Astrocyte (in vitro differentiated cells and primary cell): Measurements from ENCODE around the gene DACH2.

ENCODE experiments used
- CTCF ChIP-seq: IDR thresholded peaks from 2 replicates; pipeline ENCODE4 v1.5.1; 2011; ENCODE audit warnings: low read depth, mild to moderate bottlenecking, inconsistent platforms, low read length, moderate library complexity; ENCODE audit not compliant: insufficient read depth
- EZH2 ChIP-seq: IDR thresholded peaks from 2 replicates; pipeline ENCODE4 v1.6.1; 2012; ENCODE audit warnings: mild to moderate bottlenecking, low read length, inconsistent platforms; ENCODE audit not compliant: insufficient read depth

- TF ChIP-seq CTCF (no peak), EZH2 (no peak)
These were observed 6.5 kb upstream of the DACH2 start for GRCh38 chrX:86141786-86142185.
